HepG2 (cell line): ENCODE results near the gene NACC2. TPM values are rescaled to one million over a fixed set of nuclear protein-coding genes. Genes with fewer than 3 reads are reported as not detected.
A peak's percentile ranks its signal among the peaks of the same experiment; 100 is the strongest.

ENCODE experiments used
- KDM6A ChIP-seq: IDR thresholded peaks from 2 replicates; pipeline ENCODE4 v1.6.1; 2016; ENCODE audit warnings: low read depth
- PAWR ChIP-seq: sonication (generic); formaldehyde crosslinking; IDR thresholded peaks from 2 replicates; pipeline ENCODE4 v1.4.0; 2020; ENCODE audit warnings: missing genetic modification reagents, mild to moderate bottlenecking, borderline replicate concordance
- RARA ChIP-seq: IDR thresholded peaks from 2 replicates; pipeline ENCODE4 v1.6.1; 2016; ENCODE audit warnings: missing genetic modification reagents, missing compliant biosample characterization
- TBP ChIP-seq: sonication (generic); formaldehyde crosslinking; IDR thresholded peaks from 2 replicates; pipeline ENCODE4 v1.5.0; 2020; ENCODE audit warnings: missing genetic modification reagents
- ZKSCAN8 ChIP-seq: IDR thresholded peaks from 2 replicates; pipeline ENCODE4 v1.6.1; 2016; ENCODE audit warnings: borderline replicate concordance, missing genetic modification reagents, missing compliant biosample characterization
- ZNF556 ChIP-seq: sonication (generic); formaldehyde crosslinking; IDR thresholded peaks from 2 replicates; pipeline ENCODE4 v1.4.0; 2020; ENCODE audit warnings: mild to moderate bottlenecking, missing genetic modification reagents, borderline replicate concordance
- ZNF570 ChIP-seq: sonication (generic); formaldehyde crosslinking; IDR thresholded peaks from 2 replicates; pipeline ENCODE4 v1.4.0; 2020; ENCODE audit warnings: mild to moderate bottlenecking, missing genetic modification reagents, borderline replicate concordance
- ZNF614 ChIP-seq: IDR thresholded peaks from 2 replicates; pipeline ENCODE4 v1.6.1; 2018; ENCODE audit warnings: missing biosample characterization, missing genetic modification reagents, inconsistent platforms, borderline replicate concordance
- ZNF652 ChIP-seq: IDR thresholded peaks from 2 replicates; pipeline ENCODE4 v1.6.1; 2016; ENCODE audit warnings: low read depth, borderline replicate concordance
- ZNF83 ChIP-seq: sonication (generic); formaldehyde crosslinking; IDR thresholded peaks from 2 replicates; pipeline ENCODE4 v1.4.0; 2020; ENCODE audit warnings: missing genetic modification reagents, mild to moderate bottlenecking, borderline replicate concordance
- polyA plus RNA-seq, 8 experiments: library from polyadenylated mRNA; depleted of rRNA in 3 of 8; stranded (reverse) in 7 of 8; unstranded in 1 of 8; fragments of >200 nt; fragmentation: Illumina TruSeq in 4 of 8; extraction: Trizol in 4 of 8; gene quantifications; 2 replicates each; pipeline versions ENCODE4 v1.2.1 to v1.2.3, GENCODE V29; 2011 to 2016; ENCODE audit warnings: low read depth in 4 of 8, missing spikeins in 1 of 8, mixed read lengths in 1 of 8; ENCODE audit not compliant: insufficient read depth in 1 of 8
- total RNA-seq, 5 experiments: library from RNA; depleted of rRNA; stranded (reverse); fragments of >200 nt; fragmentation: Illumina TruSeq; extraction: Trizol; gene quantifications; 2 replicates each; pipeline ENCODE4 v1.2.3, GENCODE V29; 2016; ENCODE audit warnings: low read depth in 1 of 5
- TF ChIP-seq, protein P1 (sequence below): sonication (generic); formaldehyde crosslinking; conservative IDR thresholded peaks from 2 replicates; pipeline ENCODE4 v1.4.0; 2020; ENCODE audit warnings: missing genetic modification reagents
- TF ChIP-seq, protein P2 (sequence below): sonication (generic); formaldehyde crosslinking; IDR thresholded peaks from 2 replicates; pipeline ENCODE4 v1.5.1; 2020; ENCODE audit warnings: missing genetic modification reagents, mild to moderate bottlenecking, borderline replicate concordance
- TF ChIP-seq, protein P3 (sequence below): sonication (generic); formaldehyde crosslinking; IDR thresholded peaks from 2 replicates; pipeline ENCODE4 v1.4.0; 2020; ENCODE audit warnings: mild to moderate bottlenecking, missing genetic modification reagents
- TF ChIP-seq, protein P4 (sequence below): sonication (generic); formaldehyde crosslinking; IDR thresholded peaks from 2 replicates; pipeline ENCODE4 v1.5.1; 2020; ENCODE audit warnings: missing genetic modification reagents, mild to moderate bottlenecking, borderline replicate concordance
- TF ChIP-seq, protein P5 (sequence below): sonication (generic); formaldehyde crosslinking; IDR thresholded peaks from 2 replicates; pipeline ENCODE4 v1.5.0; 2020; ENCODE audit warnings: mild to moderate bottlenecking, missing genetic modification reagents
- TF ChIP-seq, protein P6 (sequence below): sonication (generic); formaldehyde crosslinking; IDR thresholded peaks from 2 replicates; pipeline ENCODE4 v1.4.0; 2020; ENCODE audit warnings: missing genetic modification reagents

NACC2 gene
- total and polyA plus RNA-seq, 2 of the 13 experiments (the other 11 are each of a cell fraction or from before 2014, with no cell fraction given), result 5.9 to 12.3 TPM

DNA sequence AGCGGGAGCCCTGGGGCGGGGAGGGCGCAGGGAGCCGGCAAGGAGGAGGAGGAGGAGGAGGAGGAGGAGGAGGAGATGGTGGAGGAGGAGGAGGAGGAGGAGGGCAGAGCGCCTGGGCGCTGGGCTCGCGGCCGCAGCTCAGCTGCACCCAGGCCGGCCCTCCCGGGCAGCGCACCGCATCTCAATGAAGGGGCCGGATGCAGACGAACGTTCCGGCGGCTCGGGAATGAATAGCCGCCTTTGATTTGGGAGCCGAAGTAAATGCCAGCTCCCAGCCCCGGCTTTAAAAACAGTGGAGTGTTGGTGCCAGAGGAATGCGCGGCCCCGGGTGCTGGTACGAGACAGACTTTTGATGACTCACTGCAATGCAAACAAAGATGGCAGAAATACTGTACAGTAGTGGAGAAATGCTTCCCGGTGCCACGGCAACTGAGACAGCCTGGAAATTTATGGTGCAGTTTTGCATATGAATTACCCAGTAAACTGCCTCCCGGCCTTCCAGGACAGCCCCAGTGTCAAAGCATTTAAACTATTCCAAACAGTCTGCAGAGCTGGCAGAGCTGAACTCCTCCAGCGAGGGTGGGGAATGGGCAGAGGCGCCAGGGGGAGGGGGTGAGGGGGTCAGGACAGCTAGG lies 43.1 kb downstream of the NACC2 start (continued):
- TF ChIP-seq ZNF614 (CRISPR knock-in tag), result 0 out of 2 replicates have a peak, but pooled peaks have one; percentile 54
- peak; percentile 42; the same call in 1 of the 2 replicates for TF ChIP-seq RARA (CRISPR knock-in tag)
- TF ChIP-seq, protein P1, sequence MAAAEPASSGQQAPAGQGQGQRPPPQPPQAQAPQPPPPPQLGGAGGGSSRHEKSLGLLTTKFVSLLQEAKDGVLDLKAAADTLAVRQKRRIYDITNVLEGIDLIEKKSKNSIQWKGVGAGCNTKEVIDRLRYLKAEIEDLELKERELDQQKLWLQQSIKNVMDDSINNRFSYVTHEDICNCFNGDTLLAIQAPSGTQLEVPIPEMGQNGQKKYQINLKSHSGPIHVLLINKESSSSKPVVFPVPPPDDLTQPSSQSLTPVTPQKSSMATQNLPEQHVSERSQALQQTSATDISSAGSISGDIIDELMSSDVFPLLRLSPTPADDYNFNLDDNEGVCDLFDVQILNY (CRISPR knock-in tag), result no peak
- TF ChIP-seq, protein P2, sequence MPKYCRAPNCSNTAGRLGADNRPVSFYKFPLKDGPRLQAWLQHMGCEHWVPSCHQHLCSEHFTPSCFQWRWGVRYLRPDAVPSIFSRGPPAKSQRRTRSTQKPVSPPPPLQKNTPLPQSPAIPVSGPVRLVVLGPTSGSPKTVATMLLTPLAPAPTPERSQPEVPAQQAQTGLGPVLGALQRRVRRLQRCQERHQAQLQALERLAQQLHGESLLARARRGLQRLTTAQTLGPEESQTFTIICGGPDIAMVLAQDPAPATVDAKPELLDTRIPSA (CRISPR knock-in tag), result no peak
- TF ChIP-seq, protein P3, sequence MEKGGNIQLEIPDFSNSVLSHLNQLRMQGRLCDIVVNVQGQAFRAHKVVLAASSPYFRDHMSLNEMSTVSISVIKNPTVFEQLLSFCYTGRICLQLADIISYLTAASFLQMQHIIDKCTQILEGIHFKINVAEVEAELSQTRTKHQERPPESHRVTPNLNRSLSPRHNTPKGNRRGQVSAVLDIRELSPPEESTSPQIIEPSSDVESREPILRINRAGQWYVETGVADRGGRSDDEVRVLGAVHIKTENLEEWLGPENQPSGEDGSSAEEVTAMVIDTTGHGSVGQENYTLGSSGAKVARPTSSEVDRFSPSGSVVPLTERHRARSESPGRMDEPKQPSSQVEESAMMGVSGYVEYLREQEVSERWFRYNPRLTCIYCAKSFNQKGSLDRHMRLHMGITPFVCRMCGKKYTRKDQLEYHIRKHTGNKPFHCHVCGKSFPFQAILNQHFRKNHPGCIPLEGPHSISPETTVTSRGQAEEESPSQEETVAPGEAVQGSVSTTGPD (CRISPR knock-in tag), result peak; percentile 77; the same call in 1 of the 2 replicates
- TF ChIP-seq ZNF570, result no peak
- 0 out of 2 replicates have a peak, but pooled peaks have one; percentile 22 for TF ChIP-seq ZNF652
- no peak for TF ChIP-seq ZNF83 (CRISPR knock-in tag)
- no peak for TF ChIP-seq ZNF556 (CRISPR knock-in tag)
- TF ChIP-seq, protein P4, sequence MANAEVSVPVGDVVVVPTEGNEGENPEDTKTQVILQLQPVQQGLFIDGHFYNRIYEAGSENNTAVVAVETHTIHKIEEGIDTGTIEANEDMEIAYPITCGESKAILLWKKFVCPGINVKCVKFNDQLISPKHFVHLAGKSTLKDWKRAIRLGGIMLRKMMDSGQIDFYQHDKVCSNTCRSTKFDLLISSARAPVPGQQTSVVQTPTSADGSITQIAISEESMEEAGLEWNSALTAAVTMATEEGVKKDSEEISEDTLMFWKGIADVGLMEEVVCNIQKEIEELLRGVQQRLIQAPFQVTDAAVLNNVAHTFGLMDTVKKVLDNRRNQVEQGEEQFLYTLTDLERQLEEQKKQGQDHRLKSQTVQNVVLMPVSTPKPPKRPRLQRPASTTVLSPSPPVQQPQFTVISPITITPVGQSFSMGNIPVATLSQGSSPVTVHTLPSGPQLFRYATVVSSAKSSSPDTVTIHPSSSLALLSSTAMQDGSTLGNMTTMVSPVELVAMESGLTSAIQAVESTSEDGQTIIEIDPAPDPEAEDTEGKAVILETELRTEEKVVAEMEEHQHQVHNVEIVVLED (CRISPR knock-in tag), result no peak
- TF ChIP-seq, protein P5, sequence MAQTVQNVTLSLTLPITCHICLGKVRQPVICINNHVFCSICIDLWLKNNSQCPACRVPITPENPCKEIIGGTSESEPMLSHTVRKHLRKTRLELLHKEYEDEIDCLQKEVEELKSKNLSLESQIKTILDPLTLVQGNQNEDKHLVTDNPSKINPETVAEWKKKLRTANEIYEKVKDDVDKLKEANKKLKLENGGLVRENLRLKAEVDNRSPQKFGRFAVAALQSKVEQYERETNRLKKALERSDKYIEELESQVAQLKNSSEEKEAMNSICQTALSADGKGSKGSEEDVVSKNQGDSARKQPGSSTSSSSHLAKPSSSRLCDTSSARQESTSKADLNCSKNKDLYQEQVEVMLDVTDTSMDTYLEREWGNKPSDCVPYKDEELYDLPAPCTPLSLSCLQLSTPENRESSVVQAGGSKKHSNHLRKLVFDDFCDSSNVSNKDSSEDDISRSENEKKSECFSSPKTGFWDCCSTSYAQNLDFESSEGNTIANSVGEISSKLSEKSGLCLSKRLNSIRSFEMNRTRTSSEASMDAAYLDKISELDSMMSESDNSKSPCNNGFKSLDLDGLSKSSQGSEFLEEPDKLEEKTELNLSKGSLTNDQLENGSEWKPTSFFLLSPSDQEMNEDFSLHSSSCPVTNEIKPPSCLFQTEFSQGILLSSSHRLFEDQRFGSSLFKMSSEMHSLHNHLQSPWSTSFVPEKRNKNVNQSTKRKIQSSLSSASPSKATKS (CRISPR knock-in tag), result no peak
- TF ChIP-seq ZKSCAN8 (CRISPR knock-in tag), result peak; percentile 59; the same call in 1 of the 2 replicates
- no peak for TF ChIP-seq KDM6A
- TF ChIP-seq, protein P6, sequence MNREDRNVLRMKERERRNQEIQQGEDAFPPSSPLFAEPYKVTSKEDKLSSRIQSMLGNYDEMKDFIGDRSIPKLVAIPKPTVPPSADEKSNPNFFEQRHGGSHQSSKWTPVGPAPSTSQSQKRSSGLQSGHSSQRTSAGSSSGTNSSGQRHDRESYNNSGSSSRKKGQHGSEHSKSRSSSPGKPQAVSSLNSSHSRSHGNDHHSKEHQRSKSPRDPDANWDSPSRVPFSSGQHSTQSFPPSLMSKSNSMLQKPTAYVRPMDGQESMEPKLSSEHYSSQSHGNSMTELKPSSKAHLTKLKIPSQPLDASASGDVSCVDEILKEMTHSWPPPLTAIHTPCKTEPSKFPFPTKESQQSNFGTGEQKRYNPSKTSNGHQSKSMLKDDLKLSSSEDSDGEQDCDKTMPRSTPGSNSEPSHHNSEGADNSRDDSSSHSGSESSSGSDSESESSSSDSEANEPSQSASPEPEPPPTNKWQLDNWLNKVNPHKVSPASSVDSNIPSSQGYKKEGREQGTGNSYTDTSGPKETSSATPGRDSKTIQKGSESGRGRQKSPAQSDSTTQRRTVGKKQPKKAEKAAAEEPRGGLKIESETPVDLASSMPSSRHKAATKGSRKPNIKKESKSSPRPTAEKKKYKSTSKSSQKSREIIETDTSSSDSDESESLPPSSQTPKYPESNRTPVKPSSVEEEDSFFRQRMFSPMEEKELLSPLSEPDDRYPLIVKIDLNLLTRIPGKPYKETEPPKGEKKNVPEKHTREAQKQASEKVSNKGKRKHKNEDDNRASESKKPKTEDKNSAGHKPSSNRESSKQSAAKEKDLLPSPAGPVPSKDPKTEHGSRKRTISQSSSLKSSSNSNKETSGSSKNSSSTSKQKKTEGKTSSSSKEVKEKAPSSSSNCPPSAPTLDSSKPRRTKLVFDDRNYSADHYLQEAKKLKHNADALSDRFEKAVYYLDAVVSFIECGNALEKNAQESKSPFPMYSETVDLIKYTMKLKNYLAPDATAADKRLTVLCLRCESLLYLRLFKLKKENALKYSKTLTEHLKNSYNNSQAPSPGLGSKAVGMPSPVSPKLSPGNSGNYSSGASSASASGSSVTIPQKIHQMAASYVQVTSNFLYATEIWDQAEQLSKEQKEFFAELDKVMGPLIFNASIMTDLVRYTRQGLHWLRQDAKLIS (CRISPR knock-in tag), result no peak
- no peak for TF ChIP-seq PAWR (CRISPR knock-in tag)
- no peak for TF ChIP-seq TBP (CRISPR knock-in tag)
